SK-N-MC (cell line): Measurements from ENCODE around the gene TMEM132D.

Experiments
- EZH2 ChIP-seq: fragments of 200-600 bp; sonication (generic); IDR thresholded peaks from one replicate; pipeline ENCODE4 v1.6.1; 2017; ENCODE audit warnings: antibody characterized with exemption
- FOXP2 ChIP-seq: optimal IDR thresholded peaks from 2 replicates; pipeline ENCODE3; 2011; ENCODE audit warnings: mild to moderate bottlenecking, moderate library complexity; ENCODE audit not compliant: insufficient read depth; ENCODE audit errors: extremely low read length, control extremely low read depth
- POLR2AphosphoS5 ChIP-seq: IDR thresholded peaks from 2 replicates; pipeline ENCODE4 v1.6.1; 2012; ENCODE audit warnings: mild to moderate bottlenecking, low read depth, low read length, borderline replicate concordance

GRCh38 chr12:129332286-129332685, 571.5 kb downstream of the TMEM132D start:
- TF ChIP-seq EZH2 (no peak), POLR2AphosphoS5 (no peak), FOXP2 (no peak)
